B cell (primary cell): ENCODE data around the gene KMT2A.

ENCODE experiments used
- CTCF ChIP-seq: fragments of 200-600 bp; IDR thresholded peaks from one replicate; pipeline ENCODE4 v1.8.0; 2022; ENCODE audit warnings: antibody characterized with exemption, mild to moderate bottlenecking
- EZH2 ChIP-seq: IDR thresholded peaks from 2 replicates; pipeline ENCODE4 v1.6.1; 2012; ENCODE audit warnings: borderline replicate concordance, low read depth, mild to moderate bottlenecking, moderate library complexity, low read length; ENCODE audit not compliant: insufficient read depth, poor library complexity, severe bottlenecking

- no peak for TF ChIP-seq CTCF
- no peak for TF ChIP-seq EZH2
Observed at GRCh38 chr11:118565051-118565450, 128.8 kb downstream of the KMT2A start.
